Gastrocnemius medialis (tissue), 4 donors: ENCODE data around the gene DAPK1.

Experiments
- POLR2A ChIP-seq, 2 donors: fragments of 450-650 bp; IDR thresholded peaks; one replicate each; pipeline ENCODE4 v1.6.1; 2017; ENCODE audit warnings: antibody characterized with exemption in 2 of 2, mild to moderate bottlenecking in 2 of 2, moderate library complexity in 2 of 2
- TF ChIP-seq, protein P1 (sequence below), 5 experiments: fragments of 450-650 bp in 3 of 5; fragments of 200-600 bp in 2 of 5; sonication (generic) in 2 of 5; IDR thresholded peaks in 4 of 5; conservative IDR thresholded peaks in 1 of 5; 1 replicate in 4 of 5; 2 replicates in 1 of 5; pipeline ENCODE4 v1.5.1; 2016 to 2019; ENCODE audit warnings: antibody characterized with exemption in 5 of 5, mild to moderate bottlenecking in 3 of 5, moderate library complexity in 3 of 5

DNA sequence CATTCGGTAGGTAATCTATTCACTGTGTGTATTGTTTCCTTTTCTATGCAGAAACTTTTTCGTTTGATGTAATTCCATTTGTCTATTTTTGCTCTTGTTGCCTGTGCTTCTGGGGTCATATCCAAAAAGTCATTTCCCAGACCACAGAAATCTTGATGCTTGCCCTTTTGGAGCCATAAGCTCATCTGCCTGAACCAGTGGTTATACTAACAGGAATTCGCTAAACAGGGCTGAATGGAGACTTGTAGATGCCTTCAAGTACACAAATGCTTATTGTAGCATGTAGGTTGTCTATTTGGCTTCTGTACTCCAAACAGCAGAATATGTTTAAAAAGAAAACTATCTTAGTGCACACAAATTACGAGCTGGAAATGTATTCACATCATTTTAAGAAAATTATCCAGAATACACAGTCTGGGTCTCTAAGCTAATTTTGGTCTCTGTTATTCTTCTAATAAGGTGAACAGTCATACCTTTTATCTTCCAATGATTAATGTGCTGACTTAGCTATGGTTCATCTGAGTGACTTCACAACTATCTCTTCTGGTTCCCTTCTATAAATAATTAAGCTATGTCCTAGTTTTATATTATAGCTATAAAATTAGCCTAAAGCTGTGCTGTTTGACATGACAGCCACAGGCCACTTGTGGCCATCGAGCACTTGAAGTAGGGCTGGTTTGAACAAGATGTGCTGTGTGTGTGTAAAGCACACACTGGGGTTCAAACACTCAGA is 87.6 kb downstream of the DAPK1 start:
- TF ChIP-seq POLR2A (IDR thresholded peaks at IDR 0.05), result no peak
- TF ChIP-seq, protein P1, sequence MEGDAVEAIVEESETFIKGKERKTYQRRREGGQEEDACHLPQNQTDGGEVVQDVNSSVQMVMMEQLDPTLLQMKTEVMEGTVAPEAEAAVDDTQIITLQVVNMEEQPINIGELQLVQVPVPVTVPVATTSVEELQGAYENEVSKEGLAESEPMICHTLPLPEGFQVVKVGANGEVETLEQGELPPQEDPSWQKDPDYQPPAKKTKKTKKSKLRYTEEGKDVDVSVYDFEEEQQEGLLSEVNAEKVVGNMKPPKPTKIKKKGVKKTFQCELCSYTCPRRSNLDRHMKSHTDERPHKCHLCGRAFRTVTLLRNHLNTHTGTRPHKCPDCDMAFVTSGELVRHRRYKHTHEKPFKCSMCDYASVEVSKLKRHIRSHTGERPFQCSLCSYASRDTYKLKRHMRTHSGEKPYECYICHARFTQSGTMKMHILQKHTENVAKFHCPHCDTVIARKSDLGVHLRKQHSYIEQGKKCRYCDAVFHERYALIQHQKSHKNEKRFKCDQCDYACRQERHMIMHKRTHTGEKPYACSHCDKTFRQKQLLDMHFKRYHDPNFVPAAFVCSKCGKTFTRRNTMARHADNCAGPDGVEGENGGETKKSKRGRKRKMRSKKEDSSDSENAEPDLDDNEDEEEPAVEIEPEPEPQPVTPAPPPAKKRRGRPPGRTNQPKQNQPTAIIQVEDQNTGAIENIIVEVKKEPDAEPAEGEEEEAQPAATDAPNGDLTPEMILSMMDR (IDR thresholded peaks at IDR 0.05 in 4 of 5, conservative IDR thresholded peaks at IDR 0.05 in 1 of 5), result no peak
